CD14-positive monocyte (primary cell): ENCODE results near the gene LAYN. TPM values are rescaled to one million over a fixed set of nuclear protein-coding genes. Genes with fewer than 3 reads are reported as not detected.

Source experiments
- DNase-seq, 3 donors: peaks; one replicate each; pipeline ENCODE4 v3.0.0-alpha.2; 2011 to 2022
- H2AFZ ChIP-seq: 2 replicates; pipeline ENCODE4 v1.6.0; 2012; ENCODE audit warnings: mild to moderate bottlenecking, low read depth, low read length, inconsistent platforms; ENCODE audit not compliant: insufficient read depth, poor library complexity, severe bottlenecking
- H3K27ac ChIP-seq, 2 donors: 1 replicate in 1 of 2; 2 replicates in 1 of 2; pipeline ENCODE4 v1.5.1; 2012 to 2013; ENCODE audit warnings: low read length in 2 of 2, control low read depth in 1 of 2, inconsistent platforms in 1 of 2, low read depth in 1 of 2, mild to moderate bottlenecking in 1 of 2
- H3K27me3 ChIP-seq, 2 donors: one replicate each; pipeline versions ENCODE4 v1.6.0 to v1.6.1; 2011 to 2013; ENCODE audit warnings: low read length in 2 of 2; ENCODE audit not compliant: control insufficient read depth in 2 of 2, insufficient read depth in 2 of 2
- H3K36me3 ChIP-seq, 2 donors: replicated peaks in 1 of 2; 1 replicate in 1 of 2; 2 replicates in 1 of 2; pipeline versions ENCODE4 v1.5.1 to v1.6.1; 2012 to 2013; ENCODE audit warnings: low read length in 2 of 2, control low read depth in 1 of 2, inconsistent platforms in 1 of 2, mild to moderate bottlenecking in 1 of 2; ENCODE audit not compliant: insufficient read depth in 2 of 2, control insufficient read depth in 1 of 2
- H3K4me1 ChIP-seq, 2 donors: 1 replicate in 1 of 2; 2 replicates in 1 of 2; pipeline versions ENCODE4 v1.5.1 to v1.6.1; 2012 to 2013; ENCODE audit warnings: low read length in 2 of 2, control low read depth in 1 of 2, inconsistent platforms in 1 of 2, mild to moderate bottlenecking in 1 of 2, moderate library complexity in 1 of 2; ENCODE audit not compliant: insufficient read depth in 2 of 2, control insufficient read depth in 1 of 2
- H3K4me2 ChIP-seq: replicated peaks from 2 replicates; pipeline ENCODE3; 2012; ENCODE audit warnings: low read length, moderate library complexity, mild to moderate bottlenecking; ENCODE audit not compliant: poor library complexity, severe bottlenecking; ENCODE audit errors: extremely low read depth
- H3K4me3 ChIP-seq, 3 experiments: fragments of 200-600 bp in 1 of 3; sonication (generic) in 1 of 3; replicated peaks in 1 of 3; 1 replicate in 2 of 3; 2 replicates in 1 of 3; pipeline ENCODE4 v1.5.1; 2011 to 2013; ENCODE audit warnings: low read length in 3 of 3, mild to moderate bottlenecking in 3 of 3, control low read depth in 2 of 3, low read depth in 2 of 3, inconsistent platforms in 1 of 3, moderate library complexity in 1 of 3
- H3K79me2 ChIP-seq: 2 replicates; pipeline ENCODE4 v1.6.0; 2012; ENCODE audit warnings: mild to moderate bottlenecking, control low read depth, inconsistent platforms, low read length, moderate library complexity; ENCODE audit not compliant: insufficient read depth
- H3K9ac ChIP-seq: 2 replicates; pipeline ENCODE4 v1.6.0; 2017; ENCODE audit warnings: low read length, mild to moderate bottlenecking; ENCODE audit not compliant: insufficient read depth, poor library complexity, severe bottlenecking
- H3K9me3 ChIP-seq, 2 donors: replicated peaks in 1 of 2; 1 replicate in 1 of 2; 2 replicates in 1 of 2; pipeline versions ENCODE4 v1.5.1 to v1.6.1; 2012 to 2013; ENCODE audit warnings: low read length in 2 of 2, control low read depth in 1 of 2; ENCODE audit not compliant: control insufficient read depth in 1 of 2, insufficient read depth in 1 of 2
- H4K20me1 ChIP-seq: 2 replicates; pipeline ENCODE4 v1.6.0; 2012; ENCODE audit warnings: mild to moderate bottlenecking, low read length, control low read depth, moderate library complexity; ENCODE audit not compliant: insufficient read depth
- H3K27ac Mint-ChIP-seq, 7 donors: one replicate each; pipeline ENCODE4 v1.8.0; 2020; ENCODE audit warnings: mild to moderate bottlenecking in 7 of 7, mixed read lengths in 7 of 7, moderate library complexity in 6 of 7, inconsistent platforms in 2 of 7
- H3K27me3 Mint-ChIP-seq, 3 donors: one replicate each; pipeline ENCODE4 v1.8.0; 2021 to 2022; ENCODE audit warnings: low read depth in 3 of 3, mild to moderate bottlenecking in 3 of 3, mixed read lengths in 3 of 3, moderate library complexity in 3 of 3, inconsistent platforms in 1 of 3
- H3K36me3 Mint-ChIP-seq, 2 donors: one replicate each; pipeline ENCODE4 v1.8.0; 2020; ENCODE audit warnings: mixed read lengths in 2 of 2, inconsistent platforms in 1 of 2, mild to moderate bottlenecking in 1 of 2
- H3K4me1 Mint-ChIP-seq: one replicate; pipeline ENCODE4 v1.8.0; 2020; ENCODE audit warnings: mild to moderate bottlenecking, mixed read lengths
- H3K4me3 Mint-ChIP-seq, 2 donors: one replicate each; pipeline ENCODE4 v1.8.0; 2020; ENCODE audit warnings: mild to moderate bottlenecking in 2 of 2, mixed read lengths in 2 of 2, moderate library complexity in 1 of 2
- H3K9me3 Mint-ChIP-seq, 7 donors: one replicate each; pipeline ENCODE4 v1.8.0; 2020 to 2022; ENCODE audit warnings: mixed read lengths in 7 of 7, mild to moderate bottlenecking in 6 of 7, moderate library complexity in 6 of 7, inconsistent platforms in 2 of 7
- CTCF ChIP-seq: fragments of 200-600 bp; IDR thresholded peaks from one replicate; pipeline ENCODE4 v1.8.0; 2022; ENCODE audit warnings: antibody characterized with exemption, mild to moderate bottlenecking
- WGBS: methylation state at CpG from one replicate; pipeline ENCODE4 v1.1.5; 2013; ENCODE audit warnings: missing lambda C conversion rate; ENCODE audit not compliant: insufficient coverage; 5-methylcytosine and 5-hydroxymethylcytosine counted together
- intact Hi-C, 2 donors: fragments of 100-400 bp; cut with micrococcal nuclease; formaldehyde crosslinking; loops; one replicate each; pipeline versions ENCODE4 v1.15.0 to v1.15.1; 2023
- polyA plus RNA-seq, 3 donors: library from polyadenylated mRNA; depleted of rRNA in 1 of 3; unstranded in 2 of 3; stranded (reverse) in 1 of 3; fragments of 300-500 nt in 2 of 3; fragments of >200 nt in 1 of 3; fragmentation: Illumina TruSeq in 2 of 3; gene quantifications; 1 replicate in 2 of 3; 2 replicates in 1 of 3; pipeline ENCODE4 v1.2.3, GENCODE V29; 2012 to 2021

Gene LAYN
- polyA plus RNA-seq, 3 donors = not detected

DNA sequence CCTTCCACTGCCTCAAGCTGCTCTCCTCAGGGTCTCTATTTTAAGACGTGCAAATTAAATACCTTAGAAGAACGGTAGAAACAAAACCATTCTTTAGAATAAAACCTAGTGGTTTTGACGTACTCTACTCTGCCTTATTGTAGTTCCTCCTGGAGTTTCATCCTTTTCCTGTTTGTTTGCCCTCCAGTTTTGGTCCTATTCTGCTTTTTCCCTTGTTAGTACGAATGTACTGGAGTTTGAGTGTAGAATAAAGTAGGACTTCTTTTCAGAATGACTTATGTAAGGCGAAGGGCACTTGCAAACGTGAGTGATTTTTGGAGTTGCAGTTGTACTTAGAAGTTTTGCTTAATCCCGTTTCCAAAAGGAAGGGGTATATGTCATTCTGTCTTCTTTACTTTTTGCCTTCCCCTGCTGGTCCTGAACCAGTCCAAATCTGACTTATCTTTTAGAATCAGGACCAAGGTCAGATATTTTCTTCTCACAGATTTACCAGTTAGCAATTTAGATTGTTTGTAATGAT is 63.2 kb downstream of the LAYN start:
- no peaks in the 10 kb centered on the region for H3K9me3 ChIP-seq
- no peak for TF ChIP-seq CTCF
- H3K79me2 ChIP-seq = peaks cover 61% of the 10 kb centered on the region
- H3K36me3 ChIP-seq = no peaks in the 10 kb centered on the region
- H4K20me1 ChIP-seq = peaks cover 52% of the 10 kb centered on the region
- H3K9ac ChIP-seq = peak overlapping the region; percentile 95
- H3K4me1 ChIP-seq = peaks cover 17 to 26% of the 10 kb centered on the region in 2 donors
- H3K27ac ChIP-seq = peak overlapping the region in 1 of 2 donors; percentile 94
- H3K4me3 ChIP-seq = peak overlapping the region; percentile 71 to 98 (median 81)
- intact Hi-C loops = loop anchor here (5.0 kb wide), 2 partner anchors 174 to 239 kb away; no protein-coding TSS in a partner anchor
- peak in 1 of 3 donors; percentile 11 for DNase-seq
- no peaks in the 10 kb centered on the region for H3K36me3 Mint-ChIP-seq
- WGBS = 42% methylated on average over 2 of the region's 7 CpGs
- H3K27ac Mint-ChIP-seq = peak overlapping the region; percentile 92 to 96 (median 95)
- H3K4me1 Mint-ChIP-seq = peaks cover 26% of the 10 kb centered on the region
- peak overlapping the region; percentile 94 to 97 for H3K4me3 Mint-ChIP-seq
- no peaks in the 10 kb centered on the region for H3K27me3 ChIP-seq
- peak overlapping the region; percentile 49 for H2AFZ ChIP-seq
- peak overlapping the region; percentile 86 for H3K4me2 ChIP-seq
- no peaks in the 10 kb centered on the region for H3K9me3 Mint-ChIP-seq
- H3K27me3 Mint-ChIP-seq = peaks cover 0 to 1% (median 0%) of the 10 kb centered on the region in 3 donors

DNA sequence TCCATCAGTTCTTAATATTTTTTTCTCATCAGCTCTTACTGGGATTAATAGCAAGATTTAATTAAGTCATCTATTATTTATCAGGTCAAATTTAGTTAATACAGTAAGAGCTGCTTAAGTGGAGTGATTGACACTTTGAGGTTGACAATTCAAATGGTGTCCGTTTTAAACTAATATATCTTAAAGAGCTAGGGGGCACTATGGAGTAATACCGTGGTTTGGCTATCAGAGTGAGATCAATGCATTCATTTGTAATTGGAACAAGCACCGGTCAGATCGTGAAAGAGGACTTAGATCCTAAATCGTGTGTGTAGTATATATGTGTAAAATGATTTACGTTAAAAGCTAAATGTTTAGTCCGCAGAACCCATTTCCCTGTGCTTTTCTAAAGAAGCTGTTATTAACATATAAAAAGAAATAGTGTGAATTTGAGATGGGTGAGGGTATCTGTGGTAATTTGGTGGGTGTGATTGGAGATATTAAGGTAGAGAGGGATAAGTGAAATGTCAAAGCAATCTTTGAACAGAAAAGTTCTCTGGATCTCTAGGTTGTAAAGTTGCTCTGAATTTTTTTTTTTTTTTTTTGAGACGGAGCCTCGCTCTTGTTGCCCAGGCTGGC is 64.0 kb downstream of the LAYN start:
- peak overlapping the region; percentile 86 for H3K4me2 ChIP-seq
- no peaks in the 10 kb centered on the region for H3K27me3 ChIP-seq
- intact Hi-C loops = loop anchor here (5.0 kb wide), 2 partner anchors 173 to 238 kb away; no protein-coding TSS in a partner anchor
- peak in 2 of 3 donors; percentile 25 to 42 for DNase-seq
- H4K20me1 ChIP-seq = peaks cover 54% of the 10 kb centered on the region
- peak overlapping the region in 1 of 3 experiments; percentile 81 for H3K4me3 ChIP-seq
- WGBS = 0% methylated on average over 3 of the region's 9 CpGs
- Mint-ChIP-seq H3K4me1 (peaks cover 26% of the 10 kb centered on the region), H3K4me3 (peak overlapping the region in 1 of 2 donors; percentile 13), H3K36me3 (no peaks in the 10 kb centered on the region), H3K9me3 (no peaks in the 10 kb centered on the region), H3K27me3 (no peaks in the 10 kb centered on the region), H3K27ac (no peak overlapping the region)
- no peak overlapping the region for H2AFZ ChIP-seq
- no peaks in the 10 kb centered on the region for H3K9me3 ChIP-seq
- no peak overlapping the region for H3K9ac ChIP-seq
- peaks cover 17 to 26% of the 10 kb centered on the region in 2 donors for H3K4me1 ChIP-seq
- peaks cover 67% of the 10 kb centered on the region for H3K79me2 ChIP-seq
- H3K27ac ChIP-seq = no peak overlapping the region
- no peaks in the 10 kb centered on the region for H3K36me3 ChIP-seq
- peak; percentile 60 for TF ChIP-seq CTCF
